ENCODE data around the gene ROR2.
"Not testable (repeated sequence)": the region's sequence is repeated elsewhere in the genome, so short reads cannot be mapped to it uniquely, and the experiment has no call there.

ROR2 gene

DNA sequence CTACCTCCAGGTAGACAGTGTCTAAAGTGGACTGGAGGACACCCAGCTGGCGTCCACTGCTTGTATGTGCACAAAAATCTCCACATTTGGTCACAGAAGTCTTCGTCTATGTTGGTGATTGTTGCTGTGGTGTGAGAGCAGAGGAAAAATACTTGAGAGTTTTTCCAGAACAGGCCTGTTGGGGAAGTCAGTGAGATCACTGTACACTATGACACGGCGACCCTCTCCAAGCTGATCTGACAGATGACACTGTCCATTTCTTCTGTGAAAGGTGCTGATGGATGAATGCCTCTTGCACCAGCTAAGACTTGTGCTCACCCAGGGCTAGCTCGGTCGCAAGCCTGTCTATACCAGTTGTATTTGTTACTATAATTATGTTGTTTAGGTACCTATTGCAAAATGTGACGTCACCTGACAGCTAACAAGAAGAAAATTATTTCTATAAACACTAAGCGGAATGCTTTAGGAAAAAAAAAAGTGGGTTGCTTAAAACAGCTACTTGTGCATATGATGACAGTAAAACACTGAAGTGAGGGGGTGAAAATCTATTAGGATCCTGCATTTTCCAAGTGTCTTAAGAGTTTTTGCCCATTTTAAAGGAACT lies 142.3 kb downstream of the ROR2 start:
- Mint-ChIP-seq H3K27me3 (no peaks in the 10 kb centered on the region), H3K9me3 (no peaks in the 10 kb centered on the region), H3K4me3 (no peak overlapping the region), H3K4me1 (peaks cover 4% of the 10 kb centered on the region), H3K27ac (no peak overlapping the region)
- no peak for DNase-seq
- no peak for ATAC-seq

DNA sequence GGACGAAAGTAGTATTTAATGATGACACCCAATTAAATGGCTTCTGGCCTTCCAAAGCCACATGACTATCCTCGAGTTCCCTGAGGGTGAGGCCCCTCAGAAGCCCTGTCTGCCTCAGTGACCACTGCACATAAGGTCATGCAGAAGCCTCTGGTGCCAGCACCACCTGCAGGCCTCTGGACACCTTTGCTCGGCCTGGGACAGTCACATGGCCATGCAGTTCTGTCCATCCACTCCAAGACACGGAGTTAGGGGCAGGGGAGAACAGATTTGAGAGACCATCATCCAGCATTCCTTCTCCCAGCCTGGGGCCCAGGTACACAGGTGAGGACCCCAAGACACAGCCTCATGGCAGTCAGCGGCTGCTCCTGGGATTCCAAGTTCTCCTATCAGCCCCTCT lies 145.0 kb downstream of the ROR2 start:
- Mint-ChIP-seq H3K9me3 (no peaks in the 10 kb centered on the region), H3K4me3 (no peak overlapping the region)
- ATAC-seq, result no peak

DNA sequence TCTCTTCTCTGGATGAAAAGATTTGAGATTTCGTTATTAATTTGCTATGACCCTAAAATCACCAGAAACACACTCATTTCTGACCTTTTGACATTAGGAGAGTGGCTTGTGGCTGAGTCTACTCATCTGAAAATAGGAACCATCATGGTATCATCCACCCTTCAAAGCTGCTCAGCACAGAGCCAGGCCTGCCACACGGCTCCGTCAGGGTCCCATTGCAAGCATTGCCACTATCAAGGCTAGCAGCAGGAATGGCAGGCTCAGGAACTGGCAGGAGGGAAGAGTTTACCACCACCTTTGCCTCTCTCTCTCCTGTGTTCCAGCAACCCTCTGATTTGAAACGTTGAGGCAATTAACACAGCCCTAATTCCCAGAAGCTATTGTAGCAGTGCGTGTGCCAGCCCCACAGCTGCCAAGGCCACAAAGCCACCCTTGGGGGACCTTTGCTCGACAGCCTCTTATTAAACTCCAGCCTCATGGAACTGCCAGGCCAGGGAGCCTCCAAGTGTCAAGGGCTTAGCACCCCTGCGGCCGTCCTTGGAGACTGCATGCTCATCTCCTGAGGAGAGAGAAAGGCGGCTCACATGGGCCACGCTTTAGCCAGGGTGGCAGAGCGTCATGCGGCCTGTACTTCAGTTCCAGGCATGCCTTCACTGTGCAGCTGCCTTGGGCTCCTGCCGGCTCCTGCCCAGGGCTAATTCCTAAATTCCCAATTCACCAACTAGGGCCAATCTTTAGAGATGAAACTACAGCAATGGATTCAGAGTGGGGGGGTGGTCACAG lies 145.9 kb downstream of the ROR2 start:
- ATAC-seq, result no peak
- Mint-ChIP-seq H3K27ac (no peak overlapping the region), H3K4me1 (peaks cover 12% of the 10 kb centered on the region), H3K9me3 (no peaks in the 10 kb centered on the region), H3K27me3 (no peaks in the 10 kb centered on the region), H3K4me3 (no peak overlapping the region)
- peak in 1 of 2 donors; percentile 3 for DNase-seq

More for the DNA sequence above, 145.0 kb downstream of the ROR2 start:
- DNase-seq, result no peak
- peaks cover 4% of the 10 kb centered on the region for H3K4me1 Mint-ChIP-seq
- no peak overlapping the region for H3K27ac Mint-ChIP-seq
- no peaks in the 10 kb centered on the region for H3K27me3 Mint-ChIP-seq

DNA sequence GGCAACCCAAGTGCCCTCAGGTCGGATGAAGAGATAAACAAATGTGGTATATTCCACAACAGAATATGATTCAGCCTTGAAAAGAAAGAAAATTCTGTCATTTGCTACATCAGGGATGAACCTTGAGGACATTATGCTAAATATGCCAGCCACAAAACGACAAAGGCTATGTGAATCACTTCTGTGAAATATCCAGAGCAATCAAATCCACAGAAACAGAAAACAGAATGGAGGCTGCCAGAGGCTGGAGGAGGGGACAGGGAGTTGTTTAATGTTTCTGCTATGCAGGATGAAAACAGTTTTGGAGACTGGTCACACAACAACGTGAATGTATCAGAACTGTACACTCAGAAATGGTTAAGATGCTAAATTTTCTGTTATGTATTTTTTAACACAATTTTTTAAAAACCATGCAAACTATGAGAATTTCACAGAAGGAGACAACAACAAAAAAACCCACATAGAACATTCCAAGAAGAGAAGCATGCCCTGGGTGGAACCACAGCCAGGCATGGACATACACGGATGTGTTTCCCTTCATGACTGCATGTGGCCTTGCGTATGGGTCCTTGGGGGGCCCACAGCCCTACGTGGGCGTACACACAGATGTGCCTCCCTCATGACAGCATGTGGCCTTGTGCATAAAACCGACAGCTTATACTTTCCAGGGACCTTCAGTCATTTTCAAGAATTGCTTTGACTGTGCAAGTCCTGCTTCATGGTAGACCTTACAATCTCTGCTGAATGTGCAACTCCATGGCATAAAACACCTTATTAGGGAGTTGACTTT lies 146.7 kb downstream of the ROR2 start:
- H3K4me1 Mint-ChIP-seq, result peaks cover 20% of the 10 kb centered on the region
- H3K4me3 Mint-ChIP-seq, result no peak overlapping the region
- DNase-seq, result peak in 1 of 2 donors; percentile 2
- H3K9me3 Mint-ChIP-seq, result no peaks in the 10 kb centered on the region
- H3K27ac Mint-ChIP-seq, result no peak overlapping the region
- no peaks in the 10 kb centered on the region for H3K27me3 Mint-ChIP-seq
- no peak for ATAC-seq

DNA sequence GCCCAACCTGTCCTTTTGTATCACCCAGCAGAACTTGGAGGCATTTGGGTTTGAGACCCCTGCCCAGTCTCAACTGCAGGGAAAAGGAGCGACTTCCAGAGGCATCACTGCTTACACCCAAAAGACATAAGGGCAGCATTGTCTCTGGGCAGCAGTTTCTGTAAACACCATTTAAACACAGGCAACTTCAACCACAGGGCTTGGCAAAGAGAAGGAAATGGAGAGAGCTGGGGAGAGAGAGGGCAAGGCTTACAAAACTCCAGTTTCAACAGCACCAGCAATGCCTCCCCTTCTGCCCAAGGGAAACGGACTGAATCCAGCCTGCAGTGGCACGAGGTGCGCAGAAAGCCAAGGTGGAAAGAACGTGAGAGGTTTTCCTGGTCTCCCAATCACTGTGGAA lies 147.6 kb downstream of the ROR2 start:
- no peak overlapping the region for H3K27ac Mint-ChIP-seq
- H3K4me1 Mint-ChIP-seq, result peaks cover 21% of the 10 kb centered on the region
- DNase-seq (no peak), ATAC-seq (no peak)
- H3K27me3 Mint-ChIP-seq, result no peaks in the 10 kb centered on the region
- H3K9me3 Mint-ChIP-seq, result no peaks in the 10 kb centered on the region
- H3K4me3 Mint-ChIP-seq, result no peak overlapping the region

DNA sequence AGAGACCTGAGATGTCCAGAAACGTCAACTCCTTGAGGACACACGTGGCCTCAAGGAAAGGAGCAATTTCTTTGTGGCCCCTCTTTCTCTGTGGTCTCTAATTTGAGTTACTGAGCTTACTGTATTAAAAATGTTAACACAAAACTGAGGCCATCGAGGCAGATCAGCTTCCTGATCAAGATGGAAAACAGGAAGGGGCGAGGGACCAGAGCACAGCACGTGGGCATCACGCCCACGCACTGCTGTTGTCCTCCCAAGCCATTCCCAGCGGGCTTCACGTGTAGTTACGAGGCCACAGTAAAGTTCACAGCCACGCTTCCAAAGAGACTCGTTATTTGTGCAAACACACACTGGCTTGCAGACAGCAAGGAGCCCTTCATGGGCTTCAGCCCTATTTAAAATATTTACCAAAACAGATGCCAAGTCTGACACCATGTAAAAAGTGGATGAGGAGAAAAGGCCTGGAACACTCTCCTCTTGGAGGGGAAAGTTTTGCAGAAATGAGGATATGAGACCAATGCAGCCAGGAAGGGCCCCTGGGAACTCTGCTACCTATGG lies 149.5 kb downstream of the ROR2 start:
- H3K4me1 Mint-ChIP-seq, result peaks cover 21% of the 10 kb centered on the region
- H3K27me3 Mint-ChIP-seq, result no peaks in the 10 kb centered on the region
- DNase-seq (no peak), ATAC-seq (no peak)
- no peak overlapping the region for H3K27ac Mint-ChIP-seq
- no peaks in the 10 kb centered on the region for H3K9me3 Mint-ChIP-seq
- H3K4me3 Mint-ChIP-seq, result no peak overlapping the region

- Mint-ChIP-seq H3K4me3 (peak overlapping the region in 1 of 2 donors; percentile 36), H3K27ac (no peak overlapping the region), H3K4me1 (peaks cover 20% of the 10 kb centered on the region), H3K27me3 (no peaks in the 10 kb centered on the region), H3K9me3 (no peaks in the 10 kb centered on the region)
- peak; percentile 4 for ATAC-seq
- no peak for DNase-seq
Measured at GRCh38 chr9:91799113-91799744, 150.8 kb downstream of the ROR2 start.

GRCh38 chr9:91798273-91799112 lies 151.5 kb downstream of the ROR2 start:
- Mint-ChIP-seq H3K4me3 (peak overlapping the region; percentile 7 to 36), H3K27ac (peak overlapping the region in 1 of 2 donors; percentile 35), H3K4me1 (peaks cover 16% of the 10 kb centered on the region)
- peak; percentile 66 for ATAC-seq
- not testable (repeated sequence) for H3K9me3 Mint-ChIP-seq, H3K27me3 Mint-ChIP-seq
- DNase-seq, result peak; percentile 10 to 38

DNA sequence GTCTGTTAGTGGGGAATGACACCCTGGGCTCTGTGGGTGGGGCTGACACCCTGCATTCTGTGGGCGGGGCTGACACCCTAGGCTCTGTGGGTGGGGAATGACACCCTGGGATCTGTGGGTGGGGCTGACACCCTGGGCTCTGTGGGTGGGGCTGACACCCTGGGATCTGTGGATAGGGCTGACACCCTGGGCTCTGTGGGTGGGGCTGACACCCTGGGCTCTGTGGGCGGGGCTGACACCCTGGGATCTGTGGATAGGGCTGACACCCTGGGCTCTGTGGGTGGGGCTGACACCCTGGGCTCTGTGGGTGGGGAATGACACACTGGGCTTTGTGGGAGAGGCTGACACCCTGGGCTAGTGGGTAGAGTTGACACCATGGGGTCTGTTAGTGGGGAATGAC lies 152.5 kb downstream of the ROR2 start:
- not testable (repeated sequence) for DNase-seq, H3K4me3 Mint-ChIP-seq, H3K27me3 Mint-ChIP-seq, H3K9me3 Mint-ChIP-seq, ATAC-seq, H3K27ac Mint-ChIP-seq
- peaks cover 16% of the 10 kb centered on the region for H3K4me1 Mint-ChIP-seq

DNA sequence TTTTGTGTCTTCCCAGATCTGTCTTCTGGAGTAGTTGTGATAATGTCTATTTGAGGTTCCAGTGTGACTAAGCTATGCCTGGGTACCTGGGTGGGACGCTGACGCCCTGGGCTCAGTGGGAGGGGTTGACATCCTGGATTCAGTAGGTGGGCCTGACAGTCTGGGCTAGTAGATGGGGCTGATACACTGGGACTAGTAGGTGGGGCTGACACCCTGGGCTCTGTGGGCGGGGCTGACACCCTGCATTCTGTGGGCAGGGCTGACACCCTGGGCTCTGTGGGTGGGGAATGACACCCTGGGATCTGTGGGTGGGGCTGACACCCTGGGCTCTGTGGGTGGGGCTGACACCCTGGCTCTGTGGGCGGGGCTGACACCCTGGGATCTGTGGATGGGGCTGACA lies 153.5 kb downstream of the ROR2 start:
- DNase-seq, result peak; percentile 19 to 23
- peaks cover 16% of the 10 kb centered on the region for H3K4me1 Mint-ChIP-seq
- not testable (repeated sequence) for H3K4me3 Mint-ChIP-seq, H3K27ac Mint-ChIP-seq, H3K27me3 Mint-ChIP-seq, H3K9me3 Mint-ChIP-seq
- peak; percentile 58 for ATAC-seq

- no peaks in the 10 kb centered on the region for H3K27me3 Mint-ChIP-seq
- DNase-seq (no peak), ATAC-seq (no peak)
- no peak overlapping the region for H3K27ac Mint-ChIP-seq
- no peaks in the 10 kb centered on the region for H3K9me3 Mint-ChIP-seq
- H3K4me1 Mint-ChIP-seq, result peaks cover 16% of the 10 kb centered on the region
- H3K4me3 Mint-ChIP-seq, result no peak overlapping the region
Measured at GRCh38 chr9:91795598-91796241, 154.3 kb downstream of the ROR2 start.

DNA sequence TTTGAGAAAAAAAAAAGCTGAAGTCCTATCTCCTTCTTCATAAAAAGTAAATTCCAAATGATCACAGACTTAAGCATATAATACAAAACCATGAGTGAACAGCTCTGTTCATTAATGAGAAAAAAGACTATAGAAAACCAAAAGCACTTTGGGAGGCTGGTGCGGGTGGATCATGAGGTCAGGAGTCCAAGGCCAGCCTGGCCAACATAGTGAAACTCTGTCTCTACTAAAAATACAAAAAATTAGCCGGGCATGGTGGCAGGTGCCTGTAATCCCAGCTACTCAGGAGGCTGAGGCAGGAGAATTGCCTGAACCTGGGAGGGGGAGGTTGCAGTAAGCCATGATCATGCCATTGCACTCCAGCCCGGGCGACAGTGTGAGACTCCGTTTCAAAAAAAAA lies 156.7 kb downstream of the ROR2 start:
- H3K4me3 Mint-ChIP-seq, DNase-seq, H3K4me1 Mint-ChIP-seq, H3K9me3 Mint-ChIP-seq, H3K27ac Mint-ChIP-seq, H3K27me3 Mint-ChIP-seq, ATAC-seq: not testable (repeated sequence)

DNA sequence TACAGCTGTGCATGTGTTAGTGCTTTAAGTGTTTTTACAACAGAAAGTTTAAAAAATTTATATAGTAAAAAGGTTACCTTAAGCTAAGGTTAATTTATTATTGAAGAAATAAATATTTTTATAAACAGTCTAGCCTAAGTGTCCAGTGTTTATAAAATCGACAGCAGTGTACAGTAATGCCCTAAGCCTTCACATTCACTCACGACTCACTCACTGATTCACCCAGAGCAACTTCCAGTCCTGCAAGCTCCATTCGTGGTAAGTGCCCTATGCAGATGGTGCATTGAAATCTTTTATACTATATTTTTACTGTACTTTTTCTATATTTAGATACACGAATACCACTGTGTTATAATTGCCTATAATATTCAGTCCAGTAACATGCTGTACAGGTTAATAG lies 159.1 kb downstream of the ROR2 start:
- Mint-ChIP-seq H3K9me3 (peaks cover 0 to 6% of the 10 kb centered on the region in 2 donors), H3K4me1 (no peaks in the 10 kb centered on the region), H3K27me3 (peaks cover 3% of the 10 kb centered on the region), H3K4me3 (no peak overlapping the region), H3K27ac (no peak overlapping the region)
- ATAC-seq, result no peak
- DNase-seq, result no peak

- Mint-ChIP-seq H3K4me3 (no peak overlapping the region), H3K4me1 (peaks cover under 1% of the 10 kb centered on the region), H3K27me3 (peaks cover 12% of the 10 kb centered on the region), H3K27ac (no peak overlapping the region), H3K9me3 (peaks cover 0 to 6% of the 10 kb centered on the region in 2 donors)
- DNase-seq (no peak), ATAC-seq (no peak)
Measured at GRCh38 chr9:91789941-91790340, 160.1 kb downstream of the ROR2 start.

Data from stimulated activated naive CD8-positive, alpha-beta T cell treated with anti-CD3 and anti-CD28 coated beads, Interleukin-15, amount 100 ng/mL, for 72 hours (primary cell).